Epithelial cell of esophagus (primary cell): ENCODE results near the gene EIF3F.

Experiments
- DNase-seq: peaks from one replicate; pipeline ENCODE4 v3.0.0; 2010; ENCODE audit warnings: low read depth
- H3K4me3 ChIP-seq: 2 replicates; pipeline ENCODE4 v1.5.1; 2011; ENCODE audit warnings: mild to moderate bottlenecking, low read length, control low read depth
- CTCF ChIP-seq: IDR thresholded peaks from 2 replicates; pipeline ENCODE4 v1.5.1; 2011; ENCODE audit warnings: low read depth, mild to moderate bottlenecking, low read length, control low read depth, inconsistent platforms; ENCODE audit not compliant: insufficient read depth; ENCODE audit errors: missing control alignments

EIF3F gene

DNA sequence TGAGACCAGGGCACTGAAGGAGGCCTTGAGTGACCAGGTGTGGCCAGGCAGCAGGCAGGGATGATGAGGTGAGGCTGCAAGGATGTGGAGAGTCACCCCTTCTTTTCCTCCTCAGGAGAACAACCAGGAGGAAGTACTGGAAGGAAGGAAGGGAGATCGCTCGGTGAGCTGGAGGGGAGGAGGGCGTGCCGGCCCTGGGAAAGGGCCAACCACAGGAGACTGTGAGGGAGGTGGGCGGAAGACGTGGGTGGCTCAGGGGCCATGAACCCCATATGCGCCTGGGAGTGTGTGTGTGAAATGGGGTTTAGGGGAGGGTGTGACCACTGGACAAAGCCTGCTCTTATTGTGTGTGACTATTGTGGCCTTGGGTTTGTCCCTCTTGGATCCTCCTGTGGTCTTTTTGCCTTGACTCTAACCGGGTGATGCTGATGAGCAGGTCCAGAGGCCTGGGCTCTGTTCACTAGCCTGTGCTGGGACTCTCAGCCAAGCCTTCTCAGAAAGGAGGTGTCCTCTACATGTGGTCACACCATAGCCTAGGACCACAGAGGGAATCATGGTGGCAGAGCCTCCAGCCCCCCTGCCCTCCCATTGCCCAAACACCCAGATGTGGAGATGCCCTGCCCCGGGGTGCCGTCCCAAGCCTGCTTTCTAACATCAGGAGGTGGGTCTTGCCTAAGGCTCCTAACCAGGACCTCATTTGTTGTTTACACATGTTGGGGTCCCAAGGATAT, 52.6 kb downstream of the EIF3F start:
- TF ChIP-seq CTCF, result no peak
- no peak overlapping the region for H3K4me3 ChIP-seq
- no peak for DNase-seq

DNA sequence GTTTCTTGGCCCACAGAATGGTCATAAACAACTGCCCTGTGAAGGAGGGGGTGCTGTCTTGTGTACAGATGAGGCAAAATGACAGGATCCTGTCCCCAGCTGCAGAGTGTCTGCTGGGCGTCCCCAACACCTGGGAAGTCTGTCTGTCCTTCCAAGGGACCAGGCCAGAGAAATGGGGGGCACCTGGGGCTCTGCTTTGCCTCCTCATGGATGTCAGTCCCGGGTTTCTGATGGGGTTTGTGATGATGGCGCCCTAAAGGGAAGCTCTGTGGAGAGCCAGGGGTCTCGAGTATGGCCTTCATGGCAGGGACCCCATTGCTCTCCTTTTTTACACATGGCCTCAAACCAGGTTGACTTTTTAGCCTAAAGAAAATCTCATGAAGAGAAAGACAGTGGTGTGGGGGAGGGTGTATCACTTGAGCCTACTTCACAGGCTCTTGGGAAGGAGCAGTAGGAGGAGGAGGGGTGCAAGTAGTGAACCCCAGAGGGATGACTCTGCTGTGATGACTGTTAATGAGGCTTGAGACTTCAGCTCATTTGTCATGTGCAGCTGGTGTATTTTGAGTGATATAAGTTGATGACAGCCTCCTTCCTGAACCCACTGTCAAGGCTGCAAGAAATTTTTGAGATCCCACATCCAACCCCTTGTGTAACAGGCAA, 53.3 kb downstream of the EIF3F start:
- no peak overlapping the region for H3K4me3 ChIP-seq
- no peak for TF ChIP-seq CTCF
- DNase-seq, result no peak

GRCh38 chr11:8040921-8041285, 53.8 kb downstream of the EIF3F start:
- no peak overlapping the region for H3K4me3 ChIP-seq
- no peak for DNase-seq
- TF ChIP-seq CTCF, result no peak

DNA sequence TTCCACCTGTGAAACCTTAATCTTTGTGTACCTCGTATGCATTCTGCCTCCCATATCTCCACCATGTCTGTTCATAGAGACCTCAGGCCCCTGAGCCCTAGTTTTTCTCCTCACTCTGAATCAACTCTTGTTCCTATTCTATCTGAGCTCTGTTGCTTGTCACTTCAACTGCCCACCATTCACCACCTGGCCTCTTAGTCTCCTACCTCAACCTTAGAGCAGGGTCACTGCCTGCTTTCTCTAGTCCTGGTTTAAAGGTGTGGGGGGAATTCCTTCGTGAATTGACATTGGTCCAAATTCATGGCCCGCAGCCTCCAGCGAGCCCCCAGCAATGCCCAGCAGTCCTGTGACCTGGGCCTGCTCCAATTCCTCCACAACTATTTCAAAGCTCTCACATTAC, 54.4 kb downstream of the EIF3F start:
- no peak for DNase-seq
- TF ChIP-seq CTCF, result no peak
- no peak overlapping the region for H3K4me3 ChIP-seq

DNA sequence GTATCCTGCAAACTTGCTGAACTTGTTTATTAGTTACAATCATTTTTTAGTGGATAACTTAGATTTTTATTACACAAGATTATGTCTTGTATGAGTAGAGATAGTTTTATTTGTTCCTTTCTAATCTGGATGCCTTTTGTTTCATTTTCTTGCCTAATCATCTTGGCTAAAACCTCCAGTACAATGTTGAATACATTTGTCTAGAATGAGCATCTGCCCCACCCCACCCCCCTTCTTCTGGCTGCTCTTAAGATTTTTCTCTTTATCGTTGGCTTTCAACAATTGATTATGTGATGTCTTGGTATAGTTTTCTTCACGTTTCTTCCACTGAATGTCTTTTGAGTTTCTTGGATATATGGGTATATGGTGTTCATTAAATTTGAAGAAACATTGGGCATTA, 56.6 kb downstream of the EIF3F start:
- no peak overlapping the region for H3K4me3 ChIP-seq
- no peak for DNase-seq
- TF ChIP-seq CTCF, result no peak

GRCh38 chr11:8045839-8046238, 58.7 kb downstream of the EIF3F start:
- TF ChIP-seq CTCF, result no peak
- no peak for DNase-seq
- H3K4me3 ChIP-seq, result no peak overlapping the region

DNA sequence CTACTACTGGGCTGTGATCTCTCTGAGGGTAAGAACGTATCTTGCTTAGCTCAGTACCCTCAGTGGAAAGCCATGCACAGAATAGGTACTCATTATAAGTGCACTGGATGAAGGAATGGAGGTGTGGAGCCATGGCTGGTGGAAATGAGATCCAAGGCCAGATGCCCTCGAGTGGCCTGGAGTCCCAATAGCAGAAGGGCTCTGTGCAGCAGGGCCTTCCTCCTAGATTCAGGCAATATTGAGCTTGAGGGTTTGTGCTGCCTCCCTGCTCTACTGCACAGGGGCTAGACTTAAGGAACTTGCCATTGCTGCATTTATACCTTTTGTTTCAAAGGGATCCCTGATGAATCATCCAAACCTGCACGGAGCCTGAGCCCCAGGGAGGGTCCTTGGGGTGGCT, 60.2 kb downstream of the EIF3F start:
- no peak for TF ChIP-seq CTCF
- no peak for DNase-seq
- H3K4me3 ChIP-seq, result no peak overlapping the region
